ENCODE measurements around the gene PRKRIP1.

GRCh38 chr7:102424129-102424551 is 28.0 kb downstream of the PRKRIP1 start:
- TF ChIP-seq CTCF (IDR thresholded peaks at IDR 0.05; ENCODE audit: low read depth, low read length, poor library complexity, severe bottlenecking) = no peak
- no peak for TF ChIP-seq EZH2phosphoT487 (IDR thresholded peaks at IDR 0.05; ENCODE audit: borderline replicate concordance, low read length)
